BLaER1 treated with 17β-estradiol and CSF1 and Interleukin-3, amounts not matched to agents 10 nM and 100 nM (cell line): ENCODE data around the gene ATRX.
"Not testable (repeated sequence)": the region's sequence is repeated elsewhere in the genome, so short reads cannot be mapped to it uniquely, and the experiment has no call there.

Experiments used
- H3K27ac ChIP-seq, 11 experiments: shearing (Covaris generic); formaldehyde crosslinking; 2 replicates each; pipeline ENCODE4 v1.8.1; 2022
- H3K27me3 ChIP-seq, 11 experiments: shearing (Covaris generic); formaldehyde crosslinking; 2 replicates each; pipeline ENCODE4 v1.8.1; 2022
- H3K36me3 ChIP-seq, 11 experiments: shearing (Covaris generic); formaldehyde crosslinking; 2 replicates each; pipeline ENCODE4 v1.8.1; 2022
- H3K4me1 ChIP-seq, 10 experiments: shearing (Covaris generic); formaldehyde crosslinking; 2 replicates each; pipeline ENCODE4 v1.8.1; 2022
- H3K4me2 ChIP-seq, 11 experiments: shearing (Covaris generic); formaldehyde crosslinking; 2 replicates each; pipeline ENCODE4 v1.8.1; 2022
- H3K4me3 ChIP-seq, 10 experiments: shearing (Covaris generic); formaldehyde crosslinking; 2 replicates each; pipeline ENCODE4 v1.8.1; 2022
- H3K9ac ChIP-seq, 11 experiments: shearing (Covaris generic); formaldehyde crosslinking; 2 replicates each; pipeline ENCODE4 v1.8.1; 2022
- H3K9me3 ChIP-seq, 11 experiments: shearing (Covaris generic); formaldehyde crosslinking; replicated peaks in 1 of 11; 2 replicates each; pipeline ENCODE4 v1.8.1; 2022
- H4K20me1 ChIP-seq, 11 experiments: shearing (Covaris generic); formaldehyde crosslinking; 2 replicates each; pipeline ENCODE4 v1.8.1; 2022
- Cebpa-rat ChIP-seq, 11 experiments: shearing (Covaris generic); IDR thresholded peaks; 2 replicates each; pipeline ENCODE4 v1.8.1; 2022

ATRX gene

DNA sequence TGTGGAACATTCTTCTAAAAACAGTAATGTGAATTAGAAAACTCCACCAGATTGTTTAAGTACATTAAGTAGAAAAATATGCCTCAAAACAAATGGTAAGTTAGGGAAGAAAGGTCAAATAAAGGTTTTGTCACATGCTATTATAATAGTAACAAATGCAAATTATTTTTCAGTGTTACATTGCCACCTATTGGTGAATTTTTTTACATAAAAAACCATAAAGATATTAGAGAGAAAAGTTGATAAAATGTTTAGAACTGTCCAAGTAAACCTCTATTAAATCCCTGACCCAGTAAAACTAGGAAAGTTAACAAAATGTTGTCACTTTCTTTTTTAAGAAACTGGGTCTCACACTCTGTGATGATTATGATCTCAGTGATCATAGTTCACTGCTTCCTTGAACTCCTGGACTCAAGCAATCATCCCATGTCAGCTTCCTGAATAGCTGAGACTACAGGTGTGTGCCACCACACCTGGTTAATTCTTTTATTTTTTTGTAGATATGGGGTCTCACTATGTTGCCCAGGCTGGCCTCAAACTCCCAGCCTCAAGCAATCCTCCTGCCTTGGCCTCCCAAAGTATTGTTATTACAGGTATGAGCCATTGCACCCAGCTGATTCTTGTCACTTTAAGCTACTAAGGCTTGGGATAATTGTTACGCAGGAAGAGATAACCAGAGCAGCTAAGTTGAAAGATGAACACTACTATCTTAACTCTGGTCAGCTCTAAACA lies 157.6 kb downstream of the ATRX start:
- no peaks in the 10 kb centered on the region for H3K4me1 ChIP-seq
- H4K20me1 ChIP-seq: peaks cover 0 to 8% (median 4%) of the 10 kb centered on the region in 11 experiments; a peak in 6 of 22 replicates
- H3K4me3 ChIP-seq: no peak overlapping the region
- peaks cover 38 to 82% (median 70%) of the 10 kb centered on the region in 11 experiments for H3K27me3 ChIP-seq
- no peak overlapping the region for H3K9ac ChIP-seq
- no peak overlapping the region for H3K27ac ChIP-seq
- no peak overlapping the region for H3K4me2 ChIP-seq
- no peaks in the 10 kb centered on the region; a peak in 1 of 22 replicates for H3K9me3 ChIP-seq
- TF ChIP-seq Cebpa-rat (IDR thresholded peaks at IDR 0.05): no peak
- peaks cover under 1 to 77% (median 32%) of the 10 kb centered on the region in 11 experiments; a peak in 18 of 22 replicates for H3K36me3 ChIP-seq

- TF ChIP-seq Cebpa-rat (IDR thresholded peaks at IDR 0.05): no peak
- Histone ChIP-seq H3K4me1 (no peaks in the 10 kb centered on the region), H3K4me2 (no peak overlapping the region), H3K9me3 (no peaks in the 10 kb centered on the region; a peak in 1 of 22 replicates), H3K4me3 (no peak overlapping the region), H3K27ac (no peak overlapping the region), H3K27me3 (peaks cover 51 to 85% (median 74%) of the 10 kb centered on the region in 11 experiments), H4K20me1 (peaks cover 0 to 20% (median 13%) of the 10 kb centered on the region in 11 experiments; a peak in 13 of 22 replicates), H3K9ac (no peak overlapping the region), H3K36me3 (peaks cover 8 to 33% (median 22%) of the 10 kb centered on the region in 11 experiments; a peak in 18 of 22 replicates)
Measured at GRCh38 chrX:77622672-77623071, 163.3 kb downstream of the ATRX start.

- Histone ChIP-seq H4K20me1 (peaks cover 0 to 20% (median 13%) of the 10 kb centered on the region in 11 experiments; a peak in 13 of 22 replicates), H3K4me3 (no peak overlapping the region), H3K27ac (no peak overlapping the region), H3K27me3 (peaks cover 56 to 85% (median 79%) of the 10 kb centered on the region in 11 experiments), H3K4me2 (no peak overlapping the region), H3K9ac (no peak overlapping the region), H3K36me3 (peaks cover 4 to 33% (median 24%) of the 10 kb centered on the region in 11 experiments; a peak in 17 of 22 replicates), H3K9me3 (no peaks in the 10 kb centered on the region; a peak in 1 of 22 replicates), H3K4me1 (no peaks in the 10 kb centered on the region)
- no peak for TF ChIP-seq Cebpa-rat (IDR thresholded peaks at IDR 0.05)
Measured at GRCh38 chrX:77622233-77622632, 163.8 kb downstream of the ATRX start.

DNA sequence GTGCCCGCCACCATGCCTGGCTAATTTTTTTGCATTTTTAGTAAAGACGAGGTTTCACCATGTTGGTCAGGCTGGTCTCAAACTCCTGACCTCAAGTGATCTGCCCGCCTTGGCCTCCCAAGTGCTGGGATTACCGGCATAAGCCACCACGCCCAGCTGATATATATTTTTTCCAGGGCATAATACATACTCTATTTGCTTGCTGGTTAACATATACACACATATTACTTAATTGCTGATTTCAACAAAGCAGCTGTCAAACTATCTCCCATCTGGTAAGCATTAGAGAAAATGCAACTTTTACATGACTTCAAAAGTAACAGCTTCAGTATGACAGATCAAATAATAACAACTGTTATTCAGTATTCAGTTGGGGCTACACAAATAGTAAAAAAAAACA lies 164.6 kb downstream of the ATRX start:
- H3K27me3 ChIP-seq: peaks cover 62 to 93% (median 86%) of the 10 kb centered on the region in 11 experiments
- not testable (repeated sequence) for H3K9me3 ChIP-seq, H3K4me3 ChIP-seq

GRCh38 chrX:77617206-77617605 lies 168.8 kb downstream of the ATRX start:
- peaks cover 0 to 9% (median 3%) of the 10 kb centered on the region in 11 experiments; a peak in 11 of 22 replicates for H4K20me1 ChIP-seq
- peaks cover 7 to 56% (median 36%) of the 10 kb centered on the region in 11 experiments; a peak in 16 of 22 replicates for H3K36me3 ChIP-seq
- no peak overlapping the region for H3K4me2 ChIP-seq
- no peak overlapping the region for H3K9ac ChIP-seq
- peaks cover 53 to 97% (median 88%) of the 10 kb centered on the region in 11 experiments for H3K27me3 ChIP-seq
- TF ChIP-seq Cebpa-rat (IDR thresholded peaks at IDR 0.05): no peak
- H3K4me1 ChIP-seq: no peaks in the 10 kb centered on the region
- no peak overlapping the region for H3K4me3 ChIP-seq
- H3K9me3 ChIP-seq: no peaks in the 10 kb centered on the region
- no peak overlapping the region for H3K27ac ChIP-seq

More for the DNA sequence above, 164.6 kb downstream of the ATRX start:
- Histone ChIP-seq H4K20me1 (peaks cover 0 to 20% (median 13%) of the 10 kb centered on the region in 11 experiments; a peak in 13 of 22 replicates), H3K36me3 (peaks cover 0 to 33% (median 22%) of the 10 kb centered on the region in 11 experiments; a peak in 16 of 22 replicates)
- not testable (repeated sequence) for H3K27ac ChIP-seq, H3K4me2 ChIP-seq, H3K4me1 ChIP-seq, H3K9ac ChIP-seq

GRCh38 chrX:77603635-77604336 lies 182.2 kb downstream of the ATRX start:
- Histone ChIP-seq H3K4me1 (no peaks in the 10 kb centered on the region), H3K4me3 (no peak overlapping the region), H3K9me3 (peaks cover 0 to 11% (median 0%) of the 10 kb centered on the region in 11 experiments; a peak in 6 of 22 replicates), H3K4me2 (no peak overlapping the region), H3K27ac (no peak overlapping the region), H3K9ac (no peak overlapping the region), H4K20me1 (peaks cover 0 to 6% (median 0%) of the 10 kb centered on the region in 11 experiments; a peak in 5 of 22 replicates), H3K36me3 (peaks cover 0 to 46% (median 4%) of the 10 kb centered on the region in 11 experiments; a peak in 9 of 22 replicates), H3K27me3 (peaks cover 32 to 100% (median 73%) of the 10 kb centered on the region in 11 experiments)
- no peak for TF ChIP-seq Cebpa-rat (IDR thresholded peaks at IDR 0.05)

- TF ChIP-seq Cebpa-rat (IDR thresholded peaks at IDR 0.05): no peak
- no peak overlapping the region for H3K9ac ChIP-seq
- H3K4me2 ChIP-seq: no peak overlapping the region
- H3K4me3 ChIP-seq: no peak overlapping the region
- peaks cover 0 to 18% (median 5%) of the 10 kb centered on the region in 11 experiments; a peak in 10 of 22 replicates for H4K20me1 ChIP-seq
- H3K9me3 ChIP-seq: no peaks in the 10 kb centered on the region
- H3K4me1 ChIP-seq: peaks cover 0 to 8% (median 0%) of the 10 kb centered on the region in 10 experiments; a peak in 2 of 20 replicates
- H3K27ac ChIP-seq: 0 out of 22 replicates have a peak overlapping the region, but pooled peaks of 1 of the 11 experiments have one; percentile 28
- H3K27me3 ChIP-seq: peaks cover 77 to 100% (median 92%) of the 10 kb centered on the region in 11 experiments
- peaks cover 15 to 71% (median 24%) of the 10 kb centered on the region in 11 experiments; a peak in 19 of 22 replicates for H3K36me3 ChIP-seq
Measured at GRCh38 chrX:77597511-77597910, 188.5 kb downstream of the ATRX start.

- peaks cover 16 to 75% (median 24%) of the 10 kb centered on the region in 11 experiments; a peak in 20 of 22 replicates for H3K36me3 ChIP-seq
- no peak overlapping the region for H3K4me2 ChIP-seq
- peaks cover 0 to 8% (median 0%) of the 10 kb centered on the region in 10 experiments; a peak in 2 of 20 replicates for H3K4me1 ChIP-seq
- no peaks in the 10 kb centered on the region for H3K9me3 ChIP-seq
- 0 out of 22 replicates have a peak overlapping the region, but pooled peaks of 1 of the 11 experiments have one; percentile 28 for H3K27ac ChIP-seq
- no peak overlapping the region for H3K9ac ChIP-seq
- H4K20me1 ChIP-seq: peaks cover 0 to 17% (median 5%) of the 10 kb centered on the region in 11 experiments; a peak in 10 of 22 replicates
- peaks cover 76 to 99% (median 92%) of the 10 kb centered on the region in 11 experiments for H3K27me3 ChIP-seq
- H3K4me3 ChIP-seq: no peak overlapping the region
- TF ChIP-seq Cebpa-rat (IDR thresholded peaks at IDR 0.05): no peak
Measured at GRCh38 chrX:77597090-77597489, 188.9 kb downstream of the ATRX start.
